ENCODE results near the gene MAST1. TPM values are rescaled to one million over a fixed set of nuclear protein-coding genes. Genes with fewer than 3 reads are reported as not detected.
A peak's percentile ranks its signal among the peaks of the same experiment; 100 is the strongest.

Gene MAST1
- total RNA-seq, 1 experiment from 2014 or later: 2.6 TPM

- H3K4me1 Mint-ChIP-seq (ENCODE audit: low read depth, unreplicated experiment): peaks cover 7% of the 10 kb centered on the region
- intact Hi-C loops (cut with micrococcal nuclease; ENCODE audit: unreplicated experiment): no loop called here
- peaks cover 3% of the 10 kb centered on the region for H3K9me3 Mint-ChIP-seq (ENCODE audit: low read depth, unreplicated experiment)
- H3K36me3 Mint-ChIP-seq (ENCODE audit: insufficient read depth, unreplicated experiment): peaks cover 42% of the 10 kb centered on the region
- CTCF ChIA-PET: interaction anchor here (0.7 to 1.2 kb wide), 3 partner anchors 10 to 269 kb away, joined by 3 to 4 read pairs (median 3); partner anchors contain the start of genes GCDH, IER2 and STX10
- H3K27me3 Mint-ChIP-seq (ENCODE audit: unreplicated experiment): peaks cover 8% of the 10 kb centered on the region
- DNase-seq: peak; percentile 91
- H3K27ac Mint-ChIP-seq (ENCODE audit: unreplicated experiment): peak within 1 kb of the TSS; percentile 74
- peak within 1 kb of the TSS; percentile 73 for H3K4me3 Mint-ChIP-seq (ENCODE audit: low read depth, unreplicated experiment)
- no TSS peak for BruUV-seq (replicated peaks)
- TF ChIP-seq, protein P1, sequence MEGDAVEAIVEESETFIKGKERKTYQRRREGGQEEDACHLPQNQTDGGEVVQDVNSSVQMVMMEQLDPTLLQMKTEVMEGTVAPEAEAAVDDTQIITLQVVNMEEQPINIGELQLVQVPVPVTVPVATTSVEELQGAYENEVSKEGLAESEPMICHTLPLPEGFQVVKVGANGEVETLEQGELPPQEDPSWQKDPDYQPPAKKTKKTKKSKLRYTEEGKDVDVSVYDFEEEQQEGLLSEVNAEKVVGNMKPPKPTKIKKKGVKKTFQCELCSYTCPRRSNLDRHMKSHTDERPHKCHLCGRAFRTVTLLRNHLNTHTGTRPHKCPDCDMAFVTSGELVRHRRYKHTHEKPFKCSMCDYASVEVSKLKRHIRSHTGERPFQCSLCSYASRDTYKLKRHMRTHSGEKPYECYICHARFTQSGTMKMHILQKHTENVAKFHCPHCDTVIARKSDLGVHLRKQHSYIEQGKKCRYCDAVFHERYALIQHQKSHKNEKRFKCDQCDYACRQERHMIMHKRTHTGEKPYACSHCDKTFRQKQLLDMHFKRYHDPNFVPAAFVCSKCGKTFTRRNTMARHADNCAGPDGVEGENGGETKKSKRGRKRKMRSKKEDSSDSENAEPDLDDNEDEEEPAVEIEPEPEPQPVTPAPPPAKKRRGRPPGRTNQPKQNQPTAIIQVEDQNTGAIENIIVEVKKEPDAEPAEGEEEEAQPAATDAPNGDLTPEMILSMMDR (IDR thresholded peaks at IDR 0.05; ENCODE audit: unreplicated experiment): no peak
Observed at GRCh38 chr19:12881172-12881808, 43.0 kb downstream of the MAST1 start, which contains the start of gene DNASE2. Gene DNASE2 (minus strand): TSS chr19:12881449. CDS start chr19:12881375, 74 bp downstream.

GRCh38 chr19:12882589-12882988 lies 44.3 kb downstream of the MAST1 start:
- Mint-ChIP-seq H3K9me3 (ENCODE audit: low read depth, unreplicated experiment) (peaks cover 3% of the 10 kb centered on the region), H3K27ac (ENCODE audit: unreplicated experiment) (peak overlapping the region; percentile 74), H3K27me3 (ENCODE audit: unreplicated experiment) (peaks cover 15% of the 10 kb centered on the region), H3K36me3 (ENCODE audit: insufficient read depth, unreplicated experiment) (peaks cover 39% of the 10 kb centered on the region), H3K4me1 (ENCODE audit: low read depth, unreplicated experiment) (peaks cover 7% of the 10 kb centered on the region), H3K4me3 (ENCODE audit: low read depth, unreplicated experiment) (peak overlapping the region; percentile 73)
- TF ChIP-seq, protein P1 (IDR thresholded peaks at IDR 0.05; ENCODE audit: unreplicated experiment): no peak
- no peak for DNase-seq
- intact Hi-C loops (cut with micrococcal nuclease; ENCODE audit: unreplicated experiment): no loop called here
- BruUV-seq (replicated peaks): no TSS peak
- CTCF ChIA-PET: no interaction called here

DNA sequence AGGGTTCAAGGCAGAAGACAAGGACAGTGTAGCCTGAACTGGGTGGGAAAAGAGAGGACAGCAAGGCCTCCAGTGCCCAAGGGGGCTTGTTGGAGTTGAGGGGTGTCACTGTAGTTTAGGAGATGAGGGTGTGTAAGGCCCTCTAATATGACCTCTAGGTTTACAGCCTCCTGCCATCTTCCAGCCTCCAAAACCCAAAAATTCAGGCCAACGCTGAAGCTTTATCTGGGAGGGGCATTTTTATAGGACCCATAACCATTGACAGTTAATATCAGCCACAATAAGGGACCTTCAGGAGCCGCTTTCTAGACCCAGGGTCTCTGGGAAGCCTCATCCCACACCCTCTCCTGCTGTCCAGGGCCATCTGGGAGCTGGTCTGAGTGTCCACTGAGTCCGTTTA lies 45.9 kb downstream of the MAST1 start:
- CTCF ChIA-PET: interaction anchor here (2.0 kb wide), 1 partner anchor 11 kb away, joined by 9 read pairs; no protein-coding TSS in a partner anchor
- H3K27me3 Mint-ChIP-seq (ENCODE audit: unreplicated experiment): peaks cover 15% of the 10 kb centered on the region
- DNase-seq: no peak
- peaks cover 30% of the 10 kb centered on the region for H3K36me3 Mint-ChIP-seq (ENCODE audit: insufficient read depth, unreplicated experiment)
- peaks cover 3% of the 10 kb centered on the region for H3K9me3 Mint-ChIP-seq (ENCODE audit: low read depth, unreplicated experiment)
- intact Hi-C loops (cut with micrococcal nuclease; ENCODE audit: unreplicated experiment): no loop called here
- peaks cover 7% of the 10 kb centered on the region for H3K4me1 Mint-ChIP-seq (ENCODE audit: low read depth, unreplicated experiment)
- H3K4me3 Mint-ChIP-seq (ENCODE audit: low read depth, unreplicated experiment): no peak overlapping the region
- H3K27ac Mint-ChIP-seq (ENCODE audit: unreplicated experiment): no peak overlapping the region
- no TSS peak for BruUV-seq (replicated peaks)
- TF ChIP-seq, protein P1 (IDR thresholded peaks at IDR 0.05; ENCODE audit: unreplicated experiment): no peak

DNA sequence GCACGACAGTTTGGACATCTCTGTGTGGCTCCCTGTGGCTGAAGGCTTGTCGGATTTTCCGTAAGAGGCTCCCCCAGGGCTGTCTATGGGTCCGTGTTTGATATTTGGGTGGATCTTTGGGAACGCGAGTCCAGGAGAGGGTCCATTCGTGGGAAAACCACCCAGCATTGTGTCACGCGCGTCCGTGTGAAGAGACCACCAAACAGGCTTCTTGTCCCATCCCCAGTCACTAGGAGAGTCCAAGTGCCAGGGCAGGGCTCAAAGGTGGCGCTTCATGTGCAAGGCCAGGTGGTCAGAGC lies 46.3 kb downstream of the MAST1 start:
- H3K27ac Mint-ChIP-seq (ENCODE audit: unreplicated experiment): no peak overlapping the region
- peaks cover 15% of the 10 kb centered on the region for H3K27me3 Mint-ChIP-seq (ENCODE audit: unreplicated experiment)
- no TSS peak for BruUV-seq (replicated peaks)
- CTCF ChIA-PET: interaction anchor here (0.5 to 2.0 kb wide), 4 partner anchors 11 to 273 kb away, joined by 3 to 9 read pairs (median 6); partner anchors contain the start of gene SYCE2
- TF ChIP-seq, protein P1 (IDR thresholded peaks at IDR 0.05; ENCODE audit: unreplicated experiment): no peak
- H3K9me3 Mint-ChIP-seq (ENCODE audit: low read depth, unreplicated experiment): peaks cover 3% of the 10 kb centered on the region
- intact Hi-C loops (cut with micrococcal nuclease; ENCODE audit: unreplicated experiment): no loop called here
- no peak for DNase-seq
- H3K4me1 Mint-ChIP-seq (ENCODE audit: low read depth, unreplicated experiment): peaks cover 7% of the 10 kb centered on the region
- H3K4me3 Mint-ChIP-seq (ENCODE audit: low read depth, unreplicated experiment): no peak overlapping the region
- peaks cover 30% of the 10 kb centered on the region for H3K36me3 Mint-ChIP-seq (ENCODE audit: insufficient read depth, unreplicated experiment)
